ENCODE data around the gene SV2B. TPM values are rescaled to one million over a fixed set of nuclear protein-coding genes. Genes with fewer than 3 reads are reported as not detected.

The SV2B gene
- total and polyA plus RNA-seq, 2 experiments from 2014 or later, result 0.06 to 0.76 TPM

GRCh38 chr15:91320101-91320500 lies 220.0 kb downstream of the SV2B start:
- Histone ChIP-seq H3K36me3 (ENCODE audit: insufficient read depth) (no peaks in the 10 kb centered on the region), H3F3A (replicated peaks; ENCODE audit: low read depth) (no peaks in the 10 kb centered on the region), H3K4me1 (ENCODE audit: insufficient read depth) (no peaks in the 10 kb centered on the region), H3K27me3 (ENCODE audit: insufficient read depth) (no peaks in the 10 kb centered on the region), H3K4me2 (no peak overlapping the region), H4K20me1 (replicated peaks; ENCODE audit: insufficient read depth) (no peaks in the 10 kb centered on the region), H3K4me3 (no peak overlapping the region), H3K27ac (ENCODE audit: low read depth) (no peak overlapping the region), H2AFZ (peak overlapping the region; percentile 30; the same call in 1 of the 2 replicates), H3K79me2 (replicated peaks; ENCODE audit: insufficient read depth) (no peaks in the 10 kb centered on the region), H3K9me2 (ENCODE audit: insufficient read depth) (no peaks in the 10 kb centered on the region; the same call in 1 of the 2 replicates)
- TF ChIP-seq STAT1 (IDR thresholded peaks at IDR 0.05; ENCODE audit: unreplicated experiment), result no peak
- no peak for TF ChIP-seq ETS1 (IDR thresholded peaks at IDR 0.05)
- TF ChIP-seq POLR2AphosphoS5 (IDR thresholded peaks at IDR 0.05; ENCODE audit: low read depth), result no peak
- TF ChIP-seq EZH2phosphoT487 (IDR thresholded peaks at IDR 0.05; ENCODE audit: unreplicated experiment), result no peak
- TF ChIP-seq JUNB (IDR thresholded peaks at IDR 0.05; ENCODE audit: unreplicated experiment), result no peak
- no peak for TF ChIP-seq ZNF462 (CRISPR knock-in tag; IDR thresholded peaks at IDR 0.05)
- TF ChIP-seq NANOG (IDR thresholded peaks at IDR 0.05; ENCODE audit: borderline replicate concordance), result no peak
- no peak for TF ChIP-seq CTCF (conservative IDR thresholded peaks at IDR 0.05; ENCODE audit: low read depth in 2 of 2)
- no peak for TF ChIP-seq ZNF331 (CRISPR knock-in tag; IDR thresholded peaks at IDR 0.05; ENCODE audit: low read depth)
- no peak for TF ChIP-seq EZH2 (IDR thresholded peaks at IDR 0.05; ENCODE audit: low read depth, unreplicated experiment)
- TF ChIP-seq CREB1 (CRISPR knock-in tag; IDR thresholded peaks at IDR 0.05; ENCODE audit: low read depth), result no peak
- TF ChIP-seq REST (IDR thresholded peaks at IDR 0.05; ENCODE audit: unreplicated experiment), result no peak
- no peak for TF ChIP-seq ZNF114 (CRISPR knock-in tag; IDR thresholded peaks at IDR 0.05)
- DNase-seq (ENCODE audit: low spot score) (no peak), ATAC-seq (no peak)
- H3K27ac Mint-ChIP-seq, result no peak overlapping the region
- H3K27me3 Mint-ChIP-seq (ENCODE audit: insufficient read depth, low read depth, poor library complexity), result no peaks in the 10 kb centered on the region
- no peaks in the 10 kb centered on the region for H3K36me3 Mint-ChIP-seq (ENCODE audit: low read depth)
- H3K4me3 Mint-ChIP-seq, result no peak overlapping the region
- H3K4me1 Mint-ChIP-seq, result no peaks in the 10 kb centered on the region
- no peaks in the 10 kb centered on the region for H3K9me3 Mint-ChIP-seq
